ENCODE measurements around the gene EFCAB6.

- TF ChIP-seq TCF7 (IDR thresholded peaks at IDR 0.05; ENCODE audit: borderline replicate concordance) (no peak), RCOR1 (conservative IDR thresholded peaks at IDR 0.05; ENCODE audit: low read depth, low read length) (no peak), POLR2A (IDR thresholded peaks at IDR 0.05; ENCODE audit: low read depth, low read length) (no peak)
Observed at GRCh38 chr22:43633631-43634285, 178.3 kb downstream of the EFCAB6 start.

Data from GM12878 (cell line).